ENCODE data around the gene NRBP1. TPM values are rescaled to one million over a fixed set of nuclear protein-coding genes. Genes with fewer than 3 reads are reported as not detected.

NRBP1 gene
- total and polyA plus RNA-seq, 2 of the 8 experiments (the other 6 are each of a cell fraction or from before 2014, with no cell fraction given): 115 to 145 TPM

GRCh38 chr2:27471961-27472360 lies 43.5 kb downstream of the NRBP1 start:
- DNase-seq (ENCODE audit: low read depth in 1 of 2, low spot score in 2 of 2) (no peak), FAIRE-seq (no peak)
- Histone ChIP-seq H3K14ac (ENCODE audit: insufficient read length) (no peak overlapping the region), H4K8ac (ENCODE audit: extremely low read depth, insufficient read depth, low read length) (no peak overlapping the region), H3K36me3 (ENCODE audit: control insufficient read depth in 2 of 4, insufficient read depth in 4 of 4, low read length in 3 of 4) (peaks cover 0 to 6% (median 3%) of the 10 kb centered on the region in 4 experiments; a peak in 4 of 8 replicates), H3K9ac (replicated peaks in 1 of 4; ENCODE audit: extremely low read depth in 1 of 4, low read depth in 3 of 4, low read length in 3 of 4) (no peak overlapping the region), H3K9me3 (ENCODE audit: insufficient read depth in 2 of 2, low read depth in 1 of 2, low read length in 1 of 2) (no peaks in the 10 kb centered on the region), H3K27me3 (replicated peaks in 1 of 4; ENCODE audit: control insufficient read depth in 3 of 4, extremely low read depth in 1 of 4, insufficient read depth in 3 of 4, low read length in 3 of 4) (no peaks in the 10 kb centered on the region), H4K5ac (ENCODE audit: insufficient read length, low read depth, low read length) (no peak overlapping the region), H3K4me3 (ENCODE audit: extremely low read depth in 1 of 4, insufficient read depth in 2 of 4, low read depth in 3 of 4, low read length in 4 of 4) (no peak overlapping the region), H3K4me1 (replicated peaks in 1 of 4; ENCODE audit: control insufficient read depth in 3 of 4, insufficient read depth in 4 of 4, low read length in 3 of 4) (no peaks in the 10 kb centered on the region), H3K18ac (ENCODE audit: extremely low read depth, low read length) (no peak overlapping the region), H2BK12ac (ENCODE audit: low read depth, low read length) (no peak overlapping the region), H3K4ac (replicated peaks; ENCODE audit: insufficient read length, low read depth, low read length) (no peak overlapping the region), H2BK120ac (replicated peaks; ENCODE audit: low read depth, low read length) (no peak overlapping the region), H3K79me2 (ENCODE audit: control insufficient read depth in 1 of 2, insufficient read depth in 2 of 2, low read length in 2 of 2) (no peaks in the 10 kb centered on the region), H2AFZ (ENCODE audit: low read length) (no peak overlapping the region), H3K4me2 (ENCODE audit: insufficient read depth in 1 of 2, low read depth in 2 of 2, low read length in 2 of 2) (no peak overlapping the region), H3K23ac (ENCODE audit: insufficient read length) (no peak overlapping the region), H3K23me2 (ENCODE audit: low read depth, low read length) (no peaks in the 10 kb centered on the region), H2AK5ac (ENCODE audit: low read depth, low read length) (no peak overlapping the region), H3K79me1 (ENCODE audit: low read depth, low read length) (no peaks in the 10 kb centered on the region), H3K56ac (replicated peaks; ENCODE audit: insufficient read length, low read depth, low read length) (no peak overlapping the region), H3K27ac (ENCODE audit: low read depth, low read length) (no peak overlapping the region), H4K91ac (replicated peaks; ENCODE audit: insufficient read length, low read length) (no peak overlapping the region), H4K20me1 (replicated peaks in 1 of 2; ENCODE audit: control insufficient read depth in 1 of 2, insufficient read depth in 2 of 2, low read length in 2 of 2) (no peaks in the 10 kb centered on the region), H2BK20ac (ENCODE audit: low read length) (no peak overlapping the region), H2BK5ac (ENCODE audit: low read depth, low read length) (no peak overlapping the region), H2BK15ac (ENCODE audit: low read length) (no peak overlapping the region)
- ChIA-PET CTCF (ENCODE audit: partially characterized antibody) (interaction anchor here (1.0 kb wide), 1 partner anchor 210 kb away, joined by 3 read pairs; no protein-coding TSS in a partner anchor), POLR2A (ENCODE audit: partially characterized antibody) (no interaction called here)
- 90% methylated on average over 5 of the region's 5 CpGs; no CpG with 5 or more reads in 1 of the 2 experiments for WGBS, 2 experiments (ENCODE audit: extremely low coverage in 1 of 2, insufficient coverage in 1 of 2, insufficient read length in 1 of 2, insufficient replicate concordance in 2 of 2, low coverage in 1 of 2, low lambda C conversion rate in 2 of 2, missing lambda C conversion rate in 1 of 2)
- TF ChIP-seq NRF1 (IDR thresholded peaks at IDR 0.05; ENCODE audit: low read depth, low read length): no peak
- TF ChIP-seq YY1 (IDR thresholded peaks at IDR 0.05; ENCODE audit: low read depth, low read length): no peak
- no peak for TF ChIP-seq SIRT6 (IDR thresholded peaks at IDR 0.05; ENCODE audit: low read length)
- TF ChIP-seq HDAC6 (IDR thresholded peaks at IDR 0.05; ENCODE audit: low read depth, low read length): no peak
- TF ChIP-seq POLR2A (IDR thresholded peaks at IDR 0.05; ENCODE audit: control extremely low read depth in 1 of 2, low read depth in 2 of 2, low read length in 2 of 2): no peak
- no peak for TF ChIP-seq BRCA1 (IDR thresholded peaks at IDR 0.05; ENCODE audit: low read depth, low read length)
- no peak for TF ChIP-seq KDM5A (IDR thresholded peaks at IDR 0.05; ENCODE audit: low read length)
- no peak for TF ChIP-seq SP4 (IDR thresholded peaks at IDR 0.05; ENCODE audit: low read length)
- no peak for TF ChIP-seq CHD2 (IDR thresholded peaks at IDR 0.05; ENCODE audit: low read length)
- TF ChIP-seq SAP30 (IDR thresholded peaks at IDR 0.05; ENCODE audit: insufficient read depth, insufficient replicate concordance, low read length): no peak
- TF ChIP-seq, protein P1, sequence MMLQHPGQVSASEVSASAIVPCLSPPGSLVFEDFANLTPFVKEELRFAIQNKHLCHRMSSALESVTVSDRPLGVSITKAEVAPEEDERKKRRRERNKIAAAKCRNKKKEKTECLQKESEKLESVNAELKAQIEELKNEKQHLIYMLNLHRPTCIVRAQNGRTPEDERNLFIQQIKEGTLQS (IDR thresholded peaks at IDR 0.05; ENCODE audit: insufficient read depth, low read depth, low read length): no peak
- no peak for TF ChIP-seq TAF1 (IDR thresholded peaks at IDR 0.05; ENCODE audit: low read depth, low read length)
- TF ChIP-seq RNF2 (IDR thresholded peaks at IDR 0.05; ENCODE audit: borderline replicate concordance, low read depth, low read length, missing control alignments, poor library complexity, severe bottlenecking): no peak
- no peak for TF ChIP-seq ASH2L (IDR thresholded peaks at IDR 0.05; ENCODE audit: low read length)
- no peak for TF ChIP-seq CREB1 (IDR thresholded peaks at IDR 0.05)
- TF ChIP-seq CTBP2 (IDR thresholded peaks at IDR 0.05; ENCODE audit: borderline replicate concordance, insufficient read depth, insufficient read length, low read length): no peak

Measured in H1 (cell line).